ENCODE data around the gene SLC7A4.
"Not testable (repeated sequence)": the region's sequence is repeated elsewhere in the genome, so short reads cannot be mapped to it uniquely, and the experiment has no call there.

The SLC7A4 gene

DNA sequence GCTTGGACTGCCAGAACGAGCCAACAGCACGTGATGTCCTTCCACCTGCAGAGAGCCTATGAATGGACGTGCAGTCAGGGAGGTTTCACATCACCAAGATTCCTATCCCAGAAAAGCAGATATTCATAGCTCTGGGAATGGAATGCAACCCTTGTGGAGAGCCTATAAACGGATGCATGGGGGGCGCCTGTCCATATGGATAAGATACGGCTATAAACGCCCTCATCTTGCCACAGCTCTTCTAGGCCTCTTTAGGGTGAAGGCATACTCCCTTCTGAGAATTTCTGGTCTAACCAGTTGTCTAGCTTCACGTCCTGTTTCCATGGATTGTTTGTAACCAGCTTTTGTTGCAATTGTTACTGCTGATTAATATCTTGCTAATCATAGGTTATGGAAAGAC, 39.4 kb upstream of the SLC7A4 start:
- H3K36me3 ChIP-seq (ENCODE audit: control insufficient read depth in 1 of 2, insufficient read depth in 2 of 2, low read length in 2 of 2); H3K4me1 ChIP-seq (ENCODE audit: control insufficient read depth in 1 of 2, insufficient read depth in 2 of 2, low read length in 2 of 2); H3K9me3 ChIP-seq (ENCODE audit: control insufficient read depth in 1 of 2, low read length in 2 of 2); H3K27me3 ChIP-seq (ENCODE audit: low read depth, low read length); H3K27ac ChIP-seq (ENCODE audit: low read length); H3K4me3 ChIP-seq (ENCODE audit: low read depth in 1 of 2, low read length in 2 of 2): not testable (repeated sequence)

DNA sequence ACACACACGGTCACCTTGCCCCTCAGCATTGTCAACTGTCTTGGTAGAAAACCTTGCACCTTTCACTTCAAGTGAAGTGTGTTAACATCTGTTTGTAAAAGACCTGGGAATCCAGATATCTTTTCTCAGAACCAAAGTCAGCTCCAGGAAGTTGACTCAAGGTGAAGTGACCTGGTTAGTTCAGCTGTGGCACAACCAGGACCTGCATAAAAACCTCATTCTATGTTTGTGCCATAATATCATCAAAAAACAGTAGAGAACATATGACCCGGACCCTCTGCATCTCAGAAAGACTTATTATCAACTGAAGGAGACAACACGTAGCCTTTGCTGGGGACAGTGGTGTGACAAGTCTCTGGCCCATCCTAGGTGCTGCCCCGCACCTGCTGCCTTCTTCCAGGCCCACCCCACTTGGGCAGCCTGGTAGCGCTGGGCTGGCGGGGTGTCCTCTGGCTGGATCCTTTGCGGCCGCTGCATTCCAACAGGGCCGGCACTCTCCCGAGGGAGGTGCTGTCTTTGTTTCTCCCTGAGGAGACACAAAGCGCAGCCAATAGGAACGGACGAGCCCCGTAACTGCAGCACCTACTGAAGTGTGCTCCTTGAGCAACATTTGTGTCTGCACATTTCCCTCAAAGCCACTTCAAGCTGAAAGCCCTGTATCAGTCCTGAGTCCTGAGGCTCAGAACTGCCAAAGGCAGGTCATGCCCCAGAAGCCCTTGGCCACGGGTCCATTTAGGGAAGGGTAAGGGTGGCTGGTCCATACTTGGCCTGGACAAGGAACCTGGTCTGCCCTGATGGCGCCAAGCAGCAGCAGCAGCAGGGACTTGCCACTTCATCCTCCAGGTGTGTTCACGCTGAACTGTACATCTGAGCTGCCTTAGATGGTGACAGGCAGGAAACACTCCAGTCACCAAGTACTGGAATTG, 38.6 kb upstream of the SLC7A4 start:
- Histone ChIP-seq H3K27me3 (ENCODE audit: low read depth, low read length) (no peaks in the 10 kb centered on the region), H3K36me3 (ENCODE audit: control insufficient read depth in 1 of 2, insufficient read depth in 2 of 2, low read length in 2 of 2) (no peaks in the 10 kb centered on the region), H3K4me1 (ENCODE audit: control insufficient read depth in 1 of 2, insufficient read depth in 2 of 2, low read length in 2 of 2) (no peaks in the 10 kb centered on the region), H3K27ac (ENCODE audit: low read length) (no peak overlapping the region), H3K9me3 (ENCODE audit: control insufficient read depth in 1 of 2, low read length in 2 of 2) (no peaks in the 10 kb centered on the region), H3K4me3 (ENCODE audit: low read depth in 1 of 2, low read length in 2 of 2) (no peak overlapping the region)

DNA sequence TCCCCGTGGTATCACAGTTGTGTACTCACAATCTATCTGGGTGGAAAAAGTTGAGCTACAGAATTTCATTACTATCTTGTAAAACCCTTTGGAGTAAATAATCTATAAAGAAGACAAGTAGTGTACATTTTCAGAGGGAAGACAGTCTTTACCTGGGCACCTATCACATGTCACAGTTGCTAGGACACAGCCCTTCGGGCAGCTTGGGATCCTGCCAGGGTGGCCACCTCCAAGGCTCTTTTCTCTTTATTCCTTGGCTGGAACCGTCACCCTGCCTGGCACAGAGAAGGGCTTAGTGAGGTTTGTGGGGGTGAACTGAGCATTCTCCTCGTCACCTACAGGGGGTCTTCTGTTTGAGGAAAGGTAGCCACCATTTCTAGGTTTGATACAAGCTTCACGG, 37.0 kb upstream of the SLC7A4 start:
- Histone ChIP-seq H3K4me1 (ENCODE audit: control insufficient read depth in 1 of 2, insufficient read depth in 2 of 2, low read length in 2 of 2) (no peaks in the 10 kb centered on the region), H3K27me3 (ENCODE audit: low read depth, low read length) (no peaks in the 10 kb centered on the region), H3K9me3 (ENCODE audit: control insufficient read depth in 1 of 2, low read length in 2 of 2) (no peaks in the 10 kb centered on the region)

DNA sequence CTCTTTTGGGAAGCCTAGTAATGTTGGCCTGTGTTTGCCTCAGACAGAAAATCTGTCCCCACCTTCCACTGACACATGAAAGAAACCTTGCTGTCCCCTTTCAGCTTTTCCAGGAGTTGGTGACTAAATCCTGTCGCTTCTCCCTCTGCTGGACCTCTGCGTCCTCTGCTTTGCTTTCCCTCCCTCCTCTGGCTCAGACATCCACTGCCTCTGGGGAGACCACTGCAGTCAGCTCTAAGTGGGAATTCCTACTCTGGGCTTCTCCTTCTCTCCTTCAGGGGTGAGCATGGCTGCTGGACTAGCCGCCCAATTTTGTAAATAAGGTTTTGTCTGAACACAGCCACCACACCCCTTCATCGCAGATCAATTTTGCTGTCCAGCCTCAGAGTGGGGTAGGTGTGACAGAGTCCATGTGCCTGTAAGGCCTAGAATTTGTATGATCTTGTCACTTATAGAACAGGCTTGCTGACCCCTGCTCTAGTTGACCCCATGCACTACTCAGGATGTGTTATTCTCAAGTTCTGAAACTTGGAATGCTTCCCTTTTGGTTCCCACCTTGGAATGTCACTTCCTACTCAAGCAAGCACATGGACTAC, 36.4 kb upstream of the SLC7A4 start:
- H3K27me3 ChIP-seq (ENCODE audit: low read depth, low read length), result no peaks in the 10 kb centered on the region
- H3K4me3 ChIP-seq (ENCODE audit: low read depth in 1 of 2, low read length in 2 of 2), result no peak overlapping the region
- no peaks in the 10 kb centered on the region for H3K4me1 ChIP-seq (ENCODE audit: control insufficient read depth in 1 of 2, insufficient read depth in 2 of 2, low read length in 2 of 2)
- no peaks in the 10 kb centered on the region for H3K36me3 ChIP-seq (ENCODE audit: control insufficient read depth in 1 of 2, insufficient read depth in 2 of 2, low read length in 2 of 2)
- no peaks in the 10 kb centered on the region for H3K9me3 ChIP-seq (ENCODE audit: control insufficient read depth in 1 of 2, low read length in 2 of 2)
- H3K27ac ChIP-seq (ENCODE audit: low read length), result no peak overlapping the region

More for the DNA sequence above, 37.0 kb upstream of the SLC7A4 start:
- H3K4me3 ChIP-seq (ENCODE audit: low read depth in 1 of 2, low read length in 2 of 2), result no peak overlapping the region
- no peak overlapping the region for H3K27ac ChIP-seq (ENCODE audit: low read length)
- no peaks in the 10 kb centered on the region for H3K36me3 ChIP-seq (ENCODE audit: control insufficient read depth in 1 of 2, insufficient read depth in 2 of 2, low read length in 2 of 2)

DNA sequence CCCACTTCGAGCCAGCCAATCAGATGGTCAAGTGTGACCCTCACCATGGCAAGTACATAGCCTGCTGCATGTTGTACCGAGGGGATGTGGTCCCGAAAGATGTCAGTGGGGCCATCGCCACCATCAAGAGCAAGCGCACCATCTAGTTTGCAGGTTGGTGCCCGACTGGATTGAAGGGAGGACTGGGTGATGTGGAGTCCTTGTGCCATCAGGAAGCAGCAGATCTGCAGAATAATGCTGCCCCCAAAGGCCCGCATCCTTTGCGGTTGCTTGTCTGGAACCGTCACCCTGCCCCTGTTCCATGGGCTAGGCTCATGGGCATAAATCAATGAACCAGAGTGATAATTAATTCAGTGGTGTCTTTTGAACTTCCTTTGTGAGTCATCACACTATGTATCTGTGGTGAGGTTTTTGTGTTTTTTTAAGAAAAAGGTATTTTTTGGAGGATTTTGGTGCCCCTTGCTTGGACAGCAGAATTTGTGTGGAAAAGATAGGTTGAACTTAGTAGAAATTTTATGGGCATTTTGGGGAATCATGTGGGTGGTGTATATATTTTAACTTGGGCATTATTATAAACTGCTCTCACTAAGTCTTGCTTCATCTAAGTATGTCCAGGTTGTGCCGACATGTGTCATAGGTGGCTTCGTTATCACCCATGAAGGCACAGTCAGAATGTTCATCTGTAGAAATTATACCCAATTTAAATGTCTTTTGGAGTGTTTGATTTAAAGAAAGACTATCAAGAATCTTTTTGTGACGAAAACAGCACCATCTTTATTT, 35.7 kb upstream of the SLC7A4 start:
- no peak overlapping the region for H3K4me3 ChIP-seq (ENCODE audit: low read depth in 1 of 2, low read length in 2 of 2)
- H3K27ac ChIP-seq (ENCODE audit: low read length), result no peak overlapping the region
- no peaks in the 10 kb centered on the region for H3K4me1 ChIP-seq (ENCODE audit: control insufficient read depth in 1 of 2, insufficient read depth in 2 of 2, low read length in 2 of 2)
- no peaks in the 10 kb centered on the region for H3K9me3 ChIP-seq (ENCODE audit: control insufficient read depth in 1 of 2, low read length in 2 of 2)
- H3K27me3 ChIP-seq (ENCODE audit: low read depth, low read length), result no peaks in the 10 kb centered on the region
- H3K36me3 ChIP-seq (ENCODE audit: control insufficient read depth in 1 of 2, insufficient read depth in 2 of 2, low read length in 2 of 2), result no peaks in the 10 kb centered on the region

DNA sequence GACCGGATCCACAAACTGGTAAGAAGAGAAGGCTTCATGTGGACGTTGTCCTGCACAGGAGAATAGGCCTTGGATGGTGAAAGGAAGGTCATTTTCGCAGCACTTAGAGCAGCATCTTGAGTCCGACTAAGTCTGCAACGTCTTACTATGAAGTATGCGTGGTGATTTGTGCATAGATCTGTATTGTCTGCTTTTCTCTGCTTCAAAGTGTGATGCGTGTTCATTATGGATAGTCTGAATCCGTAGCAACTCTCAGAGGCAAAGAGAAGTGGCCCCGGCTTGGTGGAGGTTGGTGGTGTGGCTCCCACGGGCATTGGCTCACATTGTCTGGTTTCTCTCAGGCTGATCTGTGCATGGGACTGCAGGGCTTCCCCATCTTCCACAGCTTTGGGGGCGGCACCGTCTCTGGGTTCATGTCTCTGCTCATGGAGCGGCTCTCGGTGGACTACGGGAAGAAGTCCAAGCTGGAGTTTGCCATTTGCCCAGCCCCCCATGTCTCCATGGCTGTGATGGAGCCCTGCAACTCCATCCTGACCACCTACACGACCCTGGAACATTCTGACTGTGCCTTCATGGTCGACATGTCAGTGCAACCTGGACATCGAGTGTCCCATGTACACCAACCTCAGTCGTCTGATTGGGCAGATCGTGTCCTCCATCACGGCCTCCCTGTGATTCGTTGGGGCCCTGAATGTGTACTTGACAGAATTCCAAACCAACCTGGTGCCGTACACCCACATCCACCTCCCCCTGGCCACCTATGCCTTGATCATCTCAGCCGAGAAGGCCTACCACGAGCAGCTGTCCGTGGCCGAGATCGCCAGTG, 34.9 kb upstream of the SLC7A4 start:
- H3K4me3 ChIP-seq (ENCODE audit: low read depth in 1 of 2, low read length in 2 of 2), result no peak overlapping the region
- H3K36me3 ChIP-seq (ENCODE audit: control insufficient read depth in 1 of 2, insufficient read depth in 2 of 2, low read length in 2 of 2), result no peaks in the 10 kb centered on the region
- H3K9me3 ChIP-seq (ENCODE audit: control insufficient read depth in 1 of 2, low read length in 2 of 2), result no peaks in the 10 kb centered on the region
- H3K27ac ChIP-seq (ENCODE audit: low read length), result no peak overlapping the region
- H3K4me1 ChIP-seq (ENCODE audit: control insufficient read depth in 1 of 2, insufficient read depth in 2 of 2, low read length in 2 of 2), result no peaks in the 10 kb centered on the region
- H3K27me3 ChIP-seq (ENCODE audit: low read depth, low read length), result no peaks in the 10 kb centered on the region

DNA sequence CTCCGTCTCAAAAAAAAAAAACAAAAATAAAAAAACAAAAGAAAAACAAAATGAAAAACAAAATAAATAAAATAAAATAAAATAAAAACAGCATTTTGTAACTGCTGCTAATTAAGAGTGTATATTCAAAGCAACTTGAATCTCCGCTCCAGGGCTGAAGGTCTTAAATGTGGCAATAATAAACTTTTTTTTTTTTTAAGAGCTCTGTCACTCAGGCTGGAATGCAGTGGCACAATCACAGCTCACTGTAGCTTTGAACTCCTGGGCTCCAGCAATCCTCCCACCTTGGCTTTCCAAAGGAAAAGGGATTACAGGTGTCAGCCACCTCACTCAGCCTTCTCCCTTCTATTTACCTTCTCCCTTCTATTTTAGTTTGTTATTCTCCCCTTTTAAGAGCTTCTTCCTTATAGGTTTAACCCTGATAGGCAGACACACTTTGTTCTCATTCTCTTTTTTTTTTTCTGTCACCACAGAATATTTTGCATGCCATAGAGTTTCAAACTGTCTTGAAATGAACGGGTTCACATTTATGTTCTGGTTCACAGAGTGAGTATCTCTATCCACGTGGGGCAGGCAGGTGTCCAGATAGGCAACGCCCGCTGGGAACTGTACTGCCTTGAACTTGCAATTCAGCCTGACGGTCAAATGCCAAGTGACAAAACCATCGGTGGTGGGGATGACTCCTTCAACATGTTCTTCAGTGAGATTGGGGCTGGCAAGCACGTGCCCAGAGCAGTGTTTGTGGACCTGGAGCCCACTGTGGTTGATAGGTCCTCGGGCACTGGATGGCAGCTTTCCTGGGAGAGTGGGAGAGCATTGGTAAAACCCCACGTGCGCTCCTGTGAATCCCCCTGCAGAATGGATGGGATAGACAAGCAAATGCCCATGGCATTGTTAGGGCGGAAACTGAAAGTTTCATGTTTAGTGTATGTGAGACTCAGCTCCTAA, 32.8 kb upstream of the SLC7A4 start:
- H3K9me3 ChIP-seq (ENCODE audit: control insufficient read depth in 1 of 2, low read length in 2 of 2), result no peaks in the 10 kb centered on the region
- H3K36me3 ChIP-seq (ENCODE audit: control insufficient read depth in 1 of 2, insufficient read depth in 2 of 2, low read length in 2 of 2), result no peaks in the 10 kb centered on the region
- H3K4me3 ChIP-seq (ENCODE audit: low read depth in 1 of 2, low read length in 2 of 2), result no peak overlapping the region
- no peaks in the 10 kb centered on the region for H3K4me1 ChIP-seq (ENCODE audit: control insufficient read depth in 1 of 2, insufficient read depth in 2 of 2, low read length in 2 of 2)
- no peaks in the 10 kb centered on the region for H3K27me3 ChIP-seq (ENCODE audit: low read depth, low read length)
- H3K27ac ChIP-seq (ENCODE audit: low read length), result no peak overlapping the region

DNA sequence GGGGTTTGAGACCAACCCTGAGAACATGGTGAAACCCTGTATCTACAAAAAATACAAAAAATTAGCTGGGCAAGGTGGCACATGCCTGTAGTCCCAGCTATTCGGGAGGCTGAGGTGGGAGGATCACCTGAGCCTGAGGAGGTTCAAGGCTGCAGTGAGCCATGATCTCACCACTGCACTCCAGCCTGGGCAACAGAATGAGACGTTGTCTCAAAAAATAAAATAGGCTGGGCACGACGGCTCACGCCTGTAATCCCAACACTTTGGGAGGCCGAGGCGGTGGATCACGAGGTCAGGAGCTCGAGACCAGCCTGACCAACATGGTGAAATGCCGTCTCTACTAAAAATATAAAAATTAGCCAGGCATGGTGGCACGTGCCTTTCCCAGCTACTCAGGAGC, 32.1 kb upstream of the SLC7A4 start:
- H3K27ac ChIP-seq (ENCODE audit: low read length); H3K4me3 ChIP-seq (ENCODE audit: low read depth in 1 of 2, low read length in 2 of 2): not testable (repeated sequence)

DNA sequence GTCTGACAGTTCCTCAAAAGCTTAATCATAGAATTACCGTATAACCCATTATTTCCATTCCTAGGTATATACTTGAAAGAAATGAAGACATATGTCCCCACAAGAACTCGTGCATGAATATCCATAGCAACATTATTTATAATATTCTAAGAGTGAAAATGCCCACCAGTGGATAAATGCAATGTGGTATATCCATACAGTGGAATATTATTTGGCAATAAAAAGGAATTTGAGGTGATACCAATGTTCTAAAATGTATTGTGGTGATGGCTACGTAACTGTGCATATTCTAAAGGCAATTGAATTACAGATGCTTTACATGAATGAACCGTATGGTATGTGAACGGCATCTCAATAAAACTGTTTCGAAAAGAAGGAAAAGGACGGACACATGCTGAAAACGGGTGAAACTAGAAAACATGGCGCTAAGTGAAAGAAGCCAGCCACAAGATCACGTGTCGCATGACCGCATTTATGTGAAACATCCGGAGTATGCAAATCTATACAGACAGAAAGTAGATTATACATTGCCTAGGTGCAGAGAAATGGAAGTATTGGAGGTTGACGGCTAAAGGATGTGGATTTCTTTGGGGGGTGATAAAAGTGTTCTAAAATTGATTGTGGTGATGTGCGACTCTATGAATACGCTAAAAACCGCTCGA, 29.4 kb upstream of the SLC7A4 start:
- not testable (repeated sequence) for H3K27ac ChIP-seq (ENCODE audit: low read length)

More for the DNA sequence above, 32.1 kb upstream of the SLC7A4 start:
- H3K36me3 ChIP-seq (ENCODE audit: control insufficient read depth in 1 of 2, insufficient read depth in 2 of 2, low read length in 2 of 2); H3K9me3 ChIP-seq (ENCODE audit: control insufficient read depth in 1 of 2, low read length in 2 of 2); H3K4me1 ChIP-seq (ENCODE audit: control insufficient read depth in 1 of 2, insufficient read depth in 2 of 2, low read length in 2 of 2); H3K27me3 ChIP-seq (ENCODE audit: low read depth, low read length): not testable (repeated sequence)

DNA sequence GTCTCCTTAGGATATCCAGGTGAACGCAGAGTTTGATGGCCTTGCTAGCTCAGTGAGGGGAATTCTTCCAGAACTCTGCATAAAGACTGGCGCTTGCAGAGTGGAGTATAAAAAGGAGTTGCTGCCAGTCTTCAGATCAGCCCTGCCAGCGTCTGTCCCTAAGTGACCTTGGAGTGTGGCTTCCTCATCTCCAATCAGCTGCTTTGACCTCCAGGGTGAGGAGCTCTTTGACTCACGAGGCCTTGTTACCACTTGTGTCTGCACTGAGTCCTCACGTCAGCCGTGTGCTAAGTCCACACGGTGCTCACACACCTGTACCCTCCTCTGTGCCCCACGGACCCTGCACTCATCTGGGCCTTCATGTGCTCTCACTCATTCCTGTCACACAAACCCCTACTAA, 28.0 kb upstream of the SLC7A4 start:
- H3K9me3 ChIP-seq (ENCODE audit: control insufficient read depth in 1 of 2, low read length in 2 of 2); H3K4me1 ChIP-seq (ENCODE audit: control insufficient read depth in 1 of 2, insufficient read depth in 2 of 2, low read length in 2 of 2); H3K4me3 ChIP-seq (ENCODE audit: low read depth in 1 of 2, low read length in 2 of 2); H3K27ac ChIP-seq (ENCODE audit: low read length); H3K27me3 ChIP-seq (ENCODE audit: low read depth, low read length); H3K36me3 ChIP-seq (ENCODE audit: control insufficient read depth in 1 of 2, insufficient read depth in 2 of 2, low read length in 2 of 2): not testable (repeated sequence)

More for the DNA sequence above, 29.4 kb upstream of the SLC7A4 start:
- not testable (repeated sequence) for H3K36me3 ChIP-seq (ENCODE audit: control insufficient read depth in 1 of 2, insufficient read depth in 2 of 2, low read length in 2 of 2); H3K9me3 ChIP-seq (ENCODE audit: control insufficient read depth in 1 of 2, low read length in 2 of 2); H3K4me1 ChIP-seq (ENCODE audit: control insufficient read depth in 1 of 2, insufficient read depth in 2 of 2, low read length in 2 of 2); H3K4me3 ChIP-seq (ENCODE audit: low read depth in 1 of 2, low read length in 2 of 2); H3K27me3 ChIP-seq (ENCODE audit: low read depth, low read length)
